GM12891 (cell line): Measurements from ENCODE around the gene CD276.

ENCODE experiments used
- DNase-seq: peaks from one replicate; pipeline ENCODE4 v3.0.0; 2011; ENCODE audit warnings: low spot score; ENCODE audit not compliant: insufficient read length
- FAIRE-seq: peaks from 2 replicates; lab custom pipeline; 2011; peaks lifted over from hg19 to GRCh38; lab: Jason Lieb, UNC
- PAX5 ChIP-seq: IDR thresholded peaks from 2 replicates; pipeline ENCODE4 v1.6.1; 2011; ENCODE audit warnings: low read length, moderate library complexity, mild to moderate bottlenecking; ENCODE audit not compliant: insufficient read depth, severe bottlenecking
- POLR2A ChIP-seq: IDR thresholded peaks from 2 replicates; pipeline ENCODE4 v1.6.1; 2011; ENCODE audit warnings: low read depth, low read length, control low read depth
- POLR2AphosphoS5 ChIP-seq: IDR thresholded peaks from 2 replicates; pipeline ENCODE4 v1.6.1; 2011; ENCODE audit warnings: low read depth, low read length, control low read depth
- POU2F2 ChIP-seq: IDR thresholded peaks from 2 replicates; pipeline ENCODE4 v1.6.1; 2011; ENCODE audit warnings: low read depth, mild to moderate bottlenecking, control low read depth, low read length, moderate library complexity
- SPI1 ChIP-seq: IDR thresholded peaks from 2 replicates; pipeline ENCODE4 v1.6.1; 2011; ENCODE audit warnings: low read depth, low read length, control low read depth
- TAF1 ChIP-seq: IDR thresholded peaks from 2 replicates; pipeline ENCODE4 v1.6.1; 2011; ENCODE audit warnings: low read depth, low read length, control low read depth

CD276 gene

GRCh38 chr15:73746261-73746660 lies 62.1 kb downstream of the CD276 start:
- DNase-seq (no peak), FAIRE-seq (no peak)
- TF ChIP-seq POU2F2 (no peak), PAX5 (no peak), TAF1 (no peak), SPI1 (no peak), POLR2AphosphoS5 (no peak), POLR2A (no peak)

GRCh38 chr15:73746883-73747282 lies 62.7 kb downstream of the CD276 start:
- FAIRE-seq (no peak), DNase-seq (no peak)
- TF ChIP-seq SPI1 (no peak), POLR2A (no peak), POU2F2 (no peak), TAF1 (no peak), PAX5 (no peak), POLR2AphosphoS5 (no peak)

- TF ChIP-seq POLR2AphosphoS5 (no peak), SPI1 (no peak), PAX5 (no peak), POU2F2 (no peak), POLR2A (no peak), TAF1 (no peak)
- DNase-seq (no peak), FAIRE-seq (no peak)
These were observed 63.8 kb downstream of the CD276 start for GRCh38 chr15:73747847-73748590.

- no peak for FAIRE-seq
- no peak for TF ChIP-seq POU2F2
- TF ChIP-seq TAF1, result no peak
- TF ChIP-seq PAX5, result no peak
- TF ChIP-seq POLR2A, result no peak
- no peak for TF ChIP-seq SPI1
- TF ChIP-seq POLR2AphosphoS5, result no peak
- no peak for DNase-seq
These were observed 64.5 kb downstream of the CD276 start for GRCh38 chr15:73748730-73749129.

DNA sequence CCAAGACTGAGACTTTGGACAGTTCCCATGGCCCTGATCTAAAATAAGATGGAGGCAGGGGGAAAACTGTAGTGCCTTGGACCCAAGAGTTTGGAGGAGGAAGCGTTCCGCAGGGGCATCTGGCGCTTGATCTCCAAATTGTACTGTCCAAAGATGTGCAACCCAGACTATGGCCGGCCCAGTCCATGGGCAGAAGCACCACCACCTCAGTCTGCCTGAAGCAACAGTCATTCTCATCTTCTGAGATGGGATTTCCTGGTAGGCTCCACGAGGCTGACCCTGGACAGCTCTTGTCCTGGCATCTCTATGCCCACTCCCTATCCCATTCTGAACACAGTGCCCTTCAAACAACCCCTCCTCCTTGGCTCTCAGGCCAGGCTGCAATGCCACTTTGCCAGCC lies 65.3 kb downstream of the CD276 start:
- FAIRE-seq (no peak), DNase-seq (no peak)
- no peak for TF ChIP-seq PAX5
- no peak for TF ChIP-seq SPI1
- no peak for TF ChIP-seq POU2F2
- TF ChIP-seq POLR2A, result no peak
- TF ChIP-seq POLR2AphosphoS5, result no peak
- no peak for TF ChIP-seq TAF1

DNA sequence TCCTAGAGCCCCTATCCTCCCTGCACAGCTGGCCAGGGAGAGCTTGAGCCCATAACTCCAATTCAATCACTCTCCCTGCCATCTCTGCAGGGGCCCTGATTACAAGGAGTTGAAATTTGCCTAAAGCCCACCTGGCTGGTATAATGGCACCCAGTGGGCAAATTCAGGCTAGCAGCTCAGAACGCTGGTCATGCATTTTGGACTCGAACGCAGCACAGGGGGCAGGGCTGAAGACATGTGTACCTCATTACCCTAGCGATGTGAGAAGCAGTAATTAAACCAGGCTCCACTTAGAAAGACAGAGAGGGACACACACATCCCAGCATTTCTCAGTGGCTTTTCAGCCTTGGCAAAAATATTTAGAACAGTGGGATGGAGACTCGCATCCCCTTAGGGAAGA lies 65.8 kb downstream of the CD276 start:
- no peak for TF ChIP-seq POU2F2
- no peak for TF ChIP-seq POLR2A
- TF ChIP-seq PAX5, result no peak
- no peak for TF ChIP-seq TAF1
- TF ChIP-seq POLR2AphosphoS5, result no peak
- no peak for TF ChIP-seq SPI1
- FAIRE-seq (no peak), DNase-seq (no peak)

DNA sequence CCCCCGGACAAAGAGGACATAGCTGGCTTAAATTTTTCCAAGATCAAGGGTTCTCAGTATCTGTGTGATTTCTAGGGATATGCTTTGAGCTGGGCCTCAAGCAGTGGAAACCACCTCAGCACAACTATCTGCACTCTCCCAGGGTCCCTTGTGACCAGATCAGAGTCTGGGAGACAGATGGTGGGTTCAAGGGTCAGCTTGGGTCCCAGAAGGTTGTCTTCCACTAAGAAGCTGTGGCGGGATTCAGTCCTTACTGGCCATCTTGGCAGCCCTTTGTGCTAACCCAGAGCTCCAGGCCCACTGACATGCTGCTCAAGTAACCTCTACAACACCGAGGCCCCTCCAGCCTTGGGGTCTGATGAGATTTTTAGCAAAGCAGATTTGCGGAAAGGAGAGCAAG lies 66.3 kb downstream of the CD276 start:
- FAIRE-seq (no peak), DNase-seq (no peak)
- TF ChIP-seq TAF1, result no peak
- TF ChIP-seq POLR2A, result no peak
- no peak for TF ChIP-seq PAX5
- TF ChIP-seq POU2F2, result no peak
- TF ChIP-seq SPI1, result no peak

- FAIRE-seq, result no peak
- DNase-seq, result no peak
- TF ChIP-seq POLR2A (no peak), TAF1 (no peak), PAX5 (no peak), POLR2AphosphoS5 (no peak), POU2F2 (no peak), SPI1 (no peak)
These were observed 66.8 kb downstream of the CD276 start for GRCh38 chr15:73750951-73751350.

DNA sequence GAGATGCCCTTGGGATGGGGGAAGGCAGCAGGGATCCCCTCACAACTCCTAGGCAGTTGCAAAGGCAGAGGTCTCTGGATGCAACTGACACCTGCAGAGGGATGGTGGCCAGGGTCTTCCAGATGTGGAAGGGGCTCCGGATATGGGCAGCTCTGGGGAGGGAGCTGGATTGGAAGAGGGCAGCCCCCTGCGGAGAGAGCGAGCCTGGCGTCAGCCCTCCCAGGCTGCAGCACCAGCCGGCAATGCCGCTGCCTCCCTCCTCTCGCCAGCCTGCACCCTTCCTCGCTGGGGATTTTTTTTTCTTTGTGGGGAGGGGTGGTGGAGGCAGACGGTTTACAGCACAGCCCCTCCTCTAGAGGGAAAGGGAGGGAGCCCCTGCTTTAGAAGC lies 67.3 kb downstream of the CD276 start:
- TF ChIP-seq POU2F2, result no peak
- TF ChIP-seq POLR2AphosphoS5, result no peak
- TF ChIP-seq PAX5, result no peak
- no peak for TF ChIP-seq TAF1
- no peak for TF ChIP-seq SPI1
- DNase-seq (no peak), FAIRE-seq (no peak)

- DNase-seq, result no peak
- TF ChIP-seq POLR2AphosphoS5 (no peak), TAF1 (no peak), PAX5 (no peak), SPI1 (no peak), POU2F2 (no peak), POLR2A (no peak)
- no peak for FAIRE-seq
These were observed 68.0 kb downstream of the CD276 start for GRCh38 chr15:73751899-73752805.
